Effector CD4-positive, alpha-beta T cell (primary cell): ENCODE measurements around the gene NT5C1B.

Source experiments
- DNase-seq: peaks from one replicate; pipeline ENCODE4 v3.0.0-alpha.2; 2020

Gene NT5C1B

DNA sequence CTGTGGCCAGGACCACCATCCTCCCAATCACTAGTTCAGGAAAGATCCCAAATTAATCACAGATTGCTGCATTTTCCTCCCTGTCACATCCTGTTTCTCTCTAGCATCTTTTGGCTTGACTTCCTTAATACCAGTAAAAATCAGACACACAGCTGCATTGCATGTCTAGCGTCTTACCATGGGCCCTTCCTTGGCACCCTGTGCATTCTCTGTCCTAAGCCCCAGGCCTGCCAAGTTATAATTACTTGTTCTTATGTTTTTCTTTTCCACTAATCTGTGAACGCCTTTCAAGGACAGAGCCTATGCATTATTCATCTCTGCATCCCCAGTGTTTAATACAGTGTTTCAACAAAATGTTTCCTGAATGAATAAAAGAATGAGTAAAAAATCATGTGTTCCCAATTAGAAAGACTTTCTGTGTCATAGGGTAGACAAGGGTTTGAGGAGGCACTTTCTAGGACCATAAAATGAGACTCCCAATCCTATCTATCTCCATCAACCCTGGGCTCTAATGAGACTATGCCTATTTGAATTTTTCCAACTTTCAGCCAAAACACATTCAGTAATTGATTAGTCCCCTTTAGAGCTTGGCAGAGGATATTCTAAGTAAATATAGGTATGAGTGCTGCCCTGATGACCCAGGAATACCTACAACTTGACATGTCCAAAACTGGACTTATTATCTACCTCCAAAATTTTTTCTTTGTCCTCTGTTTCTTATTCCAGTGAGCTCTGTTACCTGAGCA, 10.3 kb upstream of the NT5C1B start:
- no peak for DNase-seq

DNA sequence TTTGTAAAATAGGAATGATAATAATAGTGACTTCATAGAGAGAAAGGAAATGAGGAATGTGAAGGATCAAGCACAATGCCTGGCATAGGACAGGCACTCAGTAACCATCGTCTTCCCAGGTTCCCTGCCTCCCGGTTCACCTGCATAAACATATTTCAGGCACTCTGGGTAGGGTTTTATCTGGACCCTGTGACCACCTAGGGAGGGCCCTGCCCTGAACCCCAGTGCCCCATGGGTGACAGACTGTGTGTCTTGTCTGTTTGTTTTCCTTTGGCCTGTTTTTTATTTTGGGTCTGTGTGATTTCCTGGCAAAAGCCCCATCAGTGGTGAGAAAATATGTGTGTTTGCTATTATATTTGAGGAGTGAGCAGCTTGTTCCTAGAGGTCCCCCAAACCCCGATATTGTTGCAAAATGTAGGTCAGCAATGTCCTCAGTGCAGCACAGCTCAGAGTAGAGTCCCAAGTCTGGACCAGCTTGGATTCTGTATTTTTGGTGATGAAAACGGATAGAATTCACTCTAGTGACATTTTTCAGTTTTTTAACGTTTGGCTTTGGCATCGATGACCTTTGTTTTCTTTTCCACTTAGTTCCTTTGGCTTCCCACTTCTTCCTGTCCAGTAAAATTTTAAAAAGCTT, 9.6 kb upstream of the NT5C1B start:
- no peak for DNase-seq

DNA sequence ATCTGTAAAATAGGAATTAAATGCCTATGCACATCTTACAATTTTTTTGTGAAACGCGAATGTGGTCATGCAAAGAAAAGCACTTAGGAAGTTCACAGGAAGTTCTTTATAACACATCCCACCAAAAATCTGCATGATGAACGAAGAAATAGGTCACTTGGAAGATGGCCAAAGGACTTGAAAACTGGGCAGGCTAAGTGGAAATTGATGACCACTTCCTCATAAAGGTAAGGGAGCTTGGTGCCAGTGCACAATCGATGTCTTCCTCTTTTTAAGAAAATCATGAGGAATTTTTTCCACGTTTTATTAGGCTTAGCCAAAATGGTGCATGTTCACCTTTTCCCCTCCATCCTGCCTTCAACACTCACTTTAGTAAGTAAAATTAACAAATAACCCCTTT, 8.2 kb upstream of the NT5C1B start:
- no peak for DNase-seq

DNA sequence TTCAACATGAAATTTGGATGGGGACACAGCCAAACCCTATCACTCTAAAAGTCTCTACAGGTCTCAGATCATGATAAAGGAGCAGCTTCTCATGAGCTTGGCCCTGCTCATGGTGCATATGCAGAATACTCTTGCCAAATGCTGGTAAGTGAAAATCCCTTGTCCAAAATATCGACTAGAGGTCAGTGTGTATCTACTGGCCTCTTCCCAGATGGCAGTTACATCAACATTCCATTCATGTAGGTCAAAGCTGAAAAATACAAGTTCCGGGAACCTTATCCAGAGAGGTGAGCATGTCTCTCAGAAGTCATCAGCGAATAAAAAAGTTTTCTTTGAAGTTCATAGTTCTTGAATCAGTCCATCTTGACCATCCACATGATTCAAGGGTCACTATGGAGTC, 7.6 kb upstream of the NT5C1B start:
- DNase-seq: no peak

DNA sequence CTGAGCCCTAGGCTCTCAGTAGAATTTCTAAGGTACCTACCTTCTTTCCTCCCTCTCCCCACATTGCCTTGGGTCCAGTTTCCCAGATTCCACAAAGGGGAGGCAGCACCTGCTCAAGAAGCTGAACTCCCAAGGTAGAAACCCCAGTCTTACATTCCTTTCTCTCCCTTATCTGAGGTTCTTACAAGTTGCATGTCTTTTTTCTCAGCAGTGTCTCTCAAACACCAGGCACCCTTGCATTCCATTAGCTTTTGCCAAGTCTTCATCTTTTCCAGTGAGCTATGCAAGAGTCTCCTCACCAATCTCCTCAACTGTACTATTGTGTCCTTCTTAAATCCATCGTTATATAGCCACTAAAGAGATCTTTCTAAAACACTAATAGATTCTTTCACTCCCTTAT, 4.1 kb upstream of the NT5C1B start:
- DNase-seq: no peak

DNA sequence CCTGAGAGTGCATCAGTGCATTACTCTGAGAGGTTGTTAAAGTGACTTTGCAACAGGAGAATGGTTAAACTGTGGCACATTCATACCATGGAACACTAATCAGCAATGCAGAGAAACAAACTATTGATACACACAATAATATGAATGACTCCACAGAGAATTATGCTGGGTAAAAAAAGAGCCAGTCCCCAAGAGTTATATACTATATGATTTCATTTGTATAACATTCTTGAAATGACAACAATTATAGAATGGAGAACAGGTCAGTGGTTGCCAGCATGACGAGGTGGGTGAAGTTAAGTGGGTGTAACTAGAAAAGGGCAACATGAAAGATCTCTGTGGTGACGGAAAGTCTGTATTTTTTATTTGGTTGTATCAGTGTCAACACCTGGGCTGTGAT, 3.0 kb upstream of the NT5C1B start:
- DNase-seq: no peak

DNA sequence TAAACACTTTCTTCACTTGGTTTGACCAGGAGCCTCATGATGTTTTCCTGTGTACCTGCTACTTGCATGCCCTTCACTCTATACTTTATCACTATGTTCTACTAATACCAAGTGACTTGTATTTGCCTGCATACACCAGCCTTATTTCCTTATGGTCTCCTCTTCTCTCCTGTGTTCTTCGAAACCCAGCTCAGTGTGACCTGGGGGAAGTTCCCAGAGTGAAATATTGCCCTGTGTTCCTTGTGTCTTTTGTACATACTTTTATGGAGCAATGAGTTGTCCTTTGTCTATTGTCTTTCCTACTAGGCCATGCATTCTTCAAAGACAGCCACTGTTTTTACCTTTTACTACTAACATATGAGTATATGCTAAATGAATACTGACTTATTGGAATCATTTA, 567 bp downstream of the NT5C1B start:
- no peak for DNase-seq

DNA sequence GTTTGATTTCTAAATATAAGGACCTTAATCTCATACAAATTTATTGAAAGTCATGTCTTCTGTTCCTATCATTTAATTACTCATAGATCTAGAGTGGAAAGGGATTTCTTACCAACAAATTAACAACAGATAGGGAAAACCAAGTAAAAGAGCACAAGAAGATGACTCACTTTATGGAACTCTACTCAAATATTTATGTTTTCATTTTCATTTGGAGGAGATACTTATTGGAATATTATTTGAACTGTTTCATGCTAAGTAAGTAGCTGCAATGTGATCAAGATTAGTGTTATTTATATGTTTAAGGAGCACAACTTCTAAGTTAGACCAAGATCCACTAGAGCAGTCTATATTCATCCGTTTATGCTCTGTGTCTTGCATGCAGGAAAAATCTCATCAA, 1.3 kb downstream of the NT5C1B start:
- no peak for DNase-seq

DNA sequence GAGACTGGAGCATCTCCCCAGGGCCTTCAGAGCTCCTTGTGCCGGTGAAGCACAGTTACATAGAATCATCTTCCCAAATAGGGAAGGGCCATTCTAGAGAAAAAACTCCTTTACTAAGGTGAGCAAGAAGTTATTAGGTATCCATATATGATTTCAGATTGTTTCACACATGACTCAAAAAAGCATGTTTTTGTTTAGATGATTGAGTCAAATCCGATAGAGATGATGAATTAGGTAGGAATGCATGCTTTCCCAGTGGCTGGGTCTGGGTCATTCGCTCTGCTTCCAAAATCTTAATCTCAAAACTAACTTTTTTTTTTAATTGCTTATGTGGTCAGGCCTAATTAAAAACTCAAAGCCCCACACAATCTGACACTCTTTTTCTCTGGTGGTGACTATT, 3.8 kb downstream of the NT5C1B start:
- no peak for DNase-seq

DNA sequence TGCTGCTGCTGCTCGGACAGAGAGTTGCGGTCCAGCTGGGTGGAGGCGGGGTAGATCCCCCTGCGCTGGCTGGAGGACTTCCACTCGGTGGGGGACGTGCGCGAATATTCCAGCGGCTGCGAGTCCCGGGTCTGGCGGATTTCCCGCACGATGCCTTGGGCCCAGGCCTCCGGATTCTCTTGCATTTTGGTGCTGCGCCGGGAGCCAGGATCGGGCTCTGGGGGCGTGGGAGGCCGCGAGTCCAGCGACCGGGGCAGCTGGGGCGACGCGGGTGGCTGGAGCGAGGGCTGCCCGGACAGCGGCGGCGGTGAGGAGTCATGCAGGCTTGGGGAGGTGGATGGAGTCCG, 4.8 kb downstream of the NT5C1B start:
- DNase-seq: no peak

DNA sequence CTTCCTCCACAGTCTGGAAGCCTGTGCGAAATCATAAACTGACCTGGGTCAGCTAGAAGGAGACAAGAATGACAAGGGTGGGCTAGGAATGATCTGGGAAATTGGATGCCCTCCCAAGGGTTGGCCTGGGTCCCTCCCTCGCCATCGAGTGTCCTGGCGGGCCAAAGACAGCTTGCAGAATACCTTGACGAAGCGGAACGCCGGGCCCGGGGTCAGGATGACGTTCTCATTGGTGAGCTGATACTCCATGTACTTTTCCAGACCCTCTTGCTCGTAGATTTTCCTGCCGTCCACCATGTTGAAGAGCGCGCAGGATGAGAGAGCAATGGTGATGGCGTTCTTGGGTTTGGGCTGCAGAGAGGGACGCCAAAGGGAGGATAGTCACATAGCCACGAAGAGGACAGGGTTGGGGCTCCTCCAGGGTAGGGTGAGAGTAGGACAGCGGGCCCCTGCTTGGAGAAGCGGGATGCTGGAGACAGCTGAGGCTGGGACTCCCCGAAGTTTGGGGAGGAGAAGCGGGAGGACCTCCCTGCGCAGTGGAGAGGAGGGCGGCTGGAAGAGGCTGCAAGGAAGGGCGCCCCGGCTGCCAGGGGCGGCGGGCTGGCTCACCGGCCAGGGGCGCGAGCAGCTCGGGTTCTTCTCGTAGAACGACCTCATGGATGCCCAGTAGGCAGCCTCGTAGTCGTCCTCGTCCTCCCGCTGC, 5.3 kb downstream of the NT5C1B start:
- no peak for DNase-seq

DNA sequence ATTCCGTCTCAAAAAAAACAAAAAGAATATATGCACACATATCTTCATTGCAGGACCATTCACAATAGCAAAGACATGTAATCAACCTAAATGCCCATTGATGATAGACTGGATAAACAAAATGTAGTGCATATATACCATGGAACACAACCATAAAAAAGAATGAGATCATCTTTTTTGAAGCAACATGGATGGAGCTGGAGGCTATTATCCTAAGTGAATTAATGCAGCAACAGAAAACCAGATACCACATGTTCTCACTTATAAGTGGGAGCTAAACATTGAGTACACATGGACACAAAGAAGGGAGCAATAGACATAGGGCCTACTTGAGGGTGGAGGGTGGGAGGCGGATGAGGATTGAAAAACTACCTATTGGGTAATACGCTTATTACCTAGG, 8.8 kb downstream of the NT5C1B start:
- DNase-seq: no peak

DNA sequence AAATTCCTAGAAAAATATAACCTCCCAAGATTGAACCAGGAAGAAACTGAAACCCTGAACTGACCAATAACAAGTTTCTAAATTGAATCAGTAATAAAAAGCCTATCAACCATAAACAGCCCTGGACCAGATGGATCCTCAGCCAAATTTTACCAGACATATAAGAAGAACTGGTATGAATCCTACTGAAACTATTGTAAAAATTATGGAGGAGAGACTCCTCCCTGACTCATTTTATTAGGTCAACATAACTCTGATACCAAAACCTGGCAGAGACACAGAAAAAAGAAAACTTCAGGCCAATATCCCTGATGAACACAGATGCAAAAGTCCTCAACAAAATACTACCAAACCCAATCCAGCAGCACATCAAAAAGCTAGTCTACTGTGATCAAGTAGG, 11.3 kb downstream of the NT5C1B start:
- no peak for DNase-seq

DNA sequence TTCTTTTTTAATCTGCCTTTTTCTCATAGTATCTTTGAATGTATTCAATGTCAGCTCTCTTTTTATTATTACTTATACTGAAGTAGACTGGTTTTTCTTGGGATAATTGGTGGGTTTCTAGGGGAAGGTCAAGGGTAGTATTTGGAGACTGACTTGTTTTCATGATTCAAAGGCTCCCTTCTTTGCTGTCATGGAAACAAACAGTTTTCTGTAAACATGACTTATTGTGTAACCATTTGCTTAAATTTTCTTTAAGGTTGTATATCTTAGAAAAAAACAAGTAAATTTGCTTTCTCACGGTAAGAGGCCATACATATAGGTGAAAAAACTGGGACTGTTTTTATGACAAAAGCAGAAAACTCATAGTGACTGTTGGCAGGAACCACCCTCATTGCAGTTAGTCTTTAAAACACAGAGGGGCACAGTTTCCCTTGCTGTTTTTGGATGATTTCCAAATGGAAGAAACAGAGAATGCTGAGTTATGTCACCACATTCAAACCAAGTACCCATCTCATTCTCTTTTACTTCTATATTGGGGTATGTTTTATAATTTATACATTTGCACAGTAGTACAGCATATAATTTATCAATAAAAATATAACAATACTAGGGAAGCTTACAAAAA, 23.1 kb downstream of the NT5C1B start:
- DNase-seq: no peak

DNA sequence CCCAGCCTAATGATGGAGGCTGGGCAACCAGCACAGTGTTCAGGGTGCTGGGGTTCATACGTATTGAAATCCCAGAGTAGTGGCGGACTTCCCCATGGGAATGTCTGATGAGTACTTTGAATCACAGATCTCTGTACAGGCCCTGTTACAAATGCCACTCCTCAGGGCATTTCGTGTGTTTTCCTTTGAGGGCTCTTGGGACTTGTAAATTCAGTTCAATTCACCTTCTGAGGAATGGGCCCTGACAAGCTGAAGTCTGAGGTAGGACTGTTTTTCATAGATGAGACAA, 28.6 kb downstream of the NT5C1B start:
- DNase-seq: no peak

DNA sequence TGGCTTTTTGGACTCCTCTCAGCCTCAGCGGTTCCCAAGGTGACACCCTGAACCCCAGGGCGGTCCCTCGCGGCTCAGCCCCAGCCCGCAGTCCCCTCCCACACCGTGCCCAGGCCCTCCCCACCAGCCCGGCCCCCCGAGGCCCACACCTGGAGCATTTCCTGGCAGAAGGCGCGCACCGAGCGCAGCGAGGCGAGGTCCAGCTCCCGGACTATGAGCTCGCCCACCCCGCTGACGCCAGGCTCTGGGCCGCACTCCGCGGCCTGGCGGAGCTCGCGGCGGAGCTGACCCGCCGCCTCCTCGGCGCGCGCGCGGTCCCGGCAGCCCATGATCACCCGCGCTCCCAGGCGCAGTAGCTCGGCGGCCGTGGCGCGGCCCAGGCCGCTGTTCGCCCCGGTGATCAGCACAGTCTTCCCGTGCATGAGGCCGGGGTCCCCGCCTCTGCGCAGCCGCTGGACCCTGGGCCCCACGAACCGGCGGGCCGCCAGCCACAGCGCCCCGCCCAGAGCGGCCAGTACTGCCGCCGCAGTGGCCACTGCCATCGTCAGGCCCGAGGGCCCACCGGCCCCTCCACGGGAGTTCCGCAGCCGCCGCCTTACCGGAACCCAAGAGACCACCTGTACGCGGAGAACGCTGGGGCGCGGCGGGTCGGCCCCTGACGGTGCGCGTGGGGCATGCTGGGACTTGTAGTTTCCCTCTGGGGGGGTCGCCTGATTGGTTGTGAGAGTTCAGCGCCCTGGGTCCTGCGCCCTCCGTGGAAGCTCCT, 29.2 kb downstream of the NT5C1B start, which contains the start of gene RDH14:
Gene RDH14, minus strand, starts transcription at position 623 of the 766 bp plus-strand sequence. Its CDS starts 81 bp downstream, at position 542.
- DNase-seq: peak; percentile 91

DNA sequence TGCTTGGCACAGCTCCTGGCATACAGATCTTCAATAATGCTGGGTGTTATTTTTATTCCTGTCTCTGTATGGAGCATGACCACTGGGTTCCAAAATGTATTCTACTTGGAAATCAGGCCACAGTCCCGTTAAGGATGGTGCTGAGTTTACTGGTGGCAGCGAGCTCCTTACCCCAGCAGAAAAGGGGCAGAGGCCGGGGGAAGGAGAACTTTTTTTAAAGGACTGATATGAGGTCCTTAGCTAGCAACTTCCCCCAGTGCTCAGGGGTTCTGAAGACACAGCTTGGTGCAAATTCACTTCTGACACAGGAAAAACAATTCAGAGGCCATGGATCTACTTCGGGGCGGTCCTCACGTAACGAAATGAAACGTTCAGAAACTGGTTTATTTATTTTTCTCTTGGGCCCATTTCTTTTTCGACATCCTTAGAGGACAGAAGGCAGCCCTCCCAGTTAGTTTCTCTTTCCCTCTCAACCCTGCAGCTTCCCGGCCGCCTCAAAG, 29.8 kb downstream of the NT5C1B start:
- no peak for DNase-seq

DNA sequence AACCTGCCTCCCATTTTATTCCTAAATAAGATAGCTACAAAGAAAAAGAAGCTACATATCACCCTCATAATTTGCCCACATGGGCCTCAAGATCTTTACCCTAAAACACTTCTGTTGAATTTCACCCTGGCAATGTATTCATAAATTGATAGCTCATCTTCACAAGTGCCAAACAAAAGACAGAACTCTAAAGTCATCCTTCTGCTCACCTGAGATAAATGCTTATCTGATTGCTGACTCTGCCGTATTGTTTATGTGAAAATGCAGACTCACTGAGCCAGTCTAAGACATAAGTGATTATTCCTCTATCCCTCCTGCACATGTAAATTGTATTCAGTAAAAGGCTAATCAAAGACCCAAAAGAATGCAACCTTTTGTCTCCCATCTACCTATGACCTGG, 30.9 kb downstream of the NT5C1B start:
- no peak for DNase-seq

DNA sequence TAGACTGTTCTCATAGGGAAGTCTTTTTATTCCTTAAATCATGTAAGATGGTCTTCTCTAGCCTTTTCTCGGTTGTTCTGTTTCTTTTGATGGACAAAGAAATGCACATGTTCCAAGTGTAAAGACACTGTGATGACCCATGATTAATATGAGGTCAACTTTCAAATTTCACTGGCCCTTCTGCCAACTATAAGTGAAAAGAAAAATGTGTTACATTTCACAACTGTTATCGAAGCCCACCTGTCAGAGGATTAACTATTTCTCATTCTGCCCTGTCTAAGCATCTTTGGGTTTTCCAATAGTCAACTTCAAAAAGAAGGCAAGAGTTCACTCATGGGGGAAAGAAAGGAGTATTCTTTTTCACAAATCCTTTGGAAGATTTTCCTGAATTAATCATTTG, 32.2 kb downstream of the NT5C1B start:
- no peak for DNase-seq

DNA sequence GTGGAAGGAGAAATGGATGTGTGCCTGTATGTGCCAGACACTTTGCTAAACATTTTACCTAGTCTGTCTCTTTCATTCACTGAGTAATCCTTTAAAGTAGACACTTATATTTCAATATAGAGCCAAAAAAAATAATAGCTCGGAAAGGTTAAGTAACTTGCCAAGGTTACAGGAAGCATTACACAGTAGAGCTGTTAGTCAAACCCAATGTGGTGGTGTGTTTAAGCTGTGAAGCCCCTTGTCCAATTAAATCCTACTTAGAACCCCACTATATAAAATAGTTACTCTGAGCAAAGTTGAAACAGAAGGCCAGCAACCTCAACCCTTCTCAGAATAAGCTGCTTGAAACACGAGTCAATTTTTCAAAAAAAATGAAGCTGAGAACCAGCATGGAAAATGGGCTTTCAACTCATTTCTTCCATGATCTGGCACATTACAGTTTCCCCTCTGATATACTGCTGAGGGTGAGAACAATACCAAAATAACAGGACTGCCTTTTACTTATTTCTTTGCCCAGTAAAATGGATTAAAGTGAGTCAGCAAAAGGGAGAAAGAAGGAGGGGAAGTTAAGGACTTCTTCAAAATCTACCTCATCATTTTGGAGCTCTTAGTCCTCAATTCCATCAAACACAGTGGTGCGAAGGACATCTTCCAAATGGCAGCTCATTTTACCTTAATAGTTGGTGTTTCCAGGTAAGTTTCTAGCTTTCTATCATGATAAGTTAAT, 36.9 kb downstream of the NT5C1B start:
- DNase-seq: no peak

DNA sequence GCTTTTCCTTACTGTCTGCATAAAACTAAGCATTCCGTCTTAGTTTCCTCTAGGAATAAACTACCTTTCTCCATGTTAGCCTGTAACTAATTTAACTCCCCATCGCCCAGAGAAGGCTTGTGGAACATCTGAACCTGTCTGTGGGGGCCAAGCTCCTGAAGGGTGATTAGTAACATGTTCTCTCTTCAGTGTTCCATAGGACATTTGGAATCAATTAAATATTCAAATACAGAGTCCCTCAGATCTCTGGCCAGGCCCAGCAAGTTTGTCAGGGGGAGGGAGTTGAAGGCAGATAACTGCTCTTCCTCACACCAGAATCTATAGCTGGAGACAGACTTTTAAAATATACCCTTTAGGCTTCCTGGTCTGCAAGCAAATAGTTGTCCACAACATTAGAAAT, 37.7 kb downstream of the NT5C1B start:
- DNase-seq: no peak

DNA sequence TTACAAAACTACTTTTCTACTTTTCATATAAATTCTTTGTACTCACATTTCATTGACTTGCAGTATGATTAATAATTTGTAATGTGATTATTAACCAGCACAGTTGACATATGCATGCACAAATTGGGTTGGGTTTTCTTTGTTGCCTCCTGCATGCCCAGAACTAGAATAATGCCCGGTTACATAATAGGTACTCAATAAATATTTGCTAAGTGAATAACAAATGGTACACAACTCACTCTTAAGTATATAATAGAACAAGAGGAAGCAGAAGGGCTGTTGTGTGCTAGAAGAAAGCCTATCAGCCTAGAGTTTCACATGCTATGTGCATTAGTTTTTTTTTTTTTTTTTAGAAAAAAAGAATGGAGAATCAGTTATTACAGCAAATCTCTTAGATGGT, 38.2 kb downstream of the NT5C1B start:
- DNase-seq: no peak
